Measurements from ENCODE around the gene TEK.

Gene TEK

GRCh38 chr9:27125936-27126335 lies 16.9 kb downstream of the TEK start:
- TF ChIP-seq TCF12 (IDR thresholded peaks at IDR 0.05; ENCODE audit: low read depth) (no peak), RAD21 (IDR thresholded peaks at IDR 0.05; ENCODE audit: low read depth) (no peak), MAX (IDR thresholded peaks at IDR 0.05) (no peak), TEAD4 (IDR thresholded peaks at IDR 0.05) (no peak), CEBPB (IDR thresholded peaks at IDR 0.05) (no peak), EGR1 (IDR thresholded peaks at IDR 0.05) (no peak), USF1 (IDR thresholded peaks at IDR 0.05) (no peak), NFIC (IDR thresholded peaks at IDR 0.05) (no peak), FOXM1 (IDR thresholded peaks at IDR 0.05; ENCODE audit: borderline replicate concordance, low read depth) (no peak), EP300 (IDR thresholded peaks at IDR 0.05; ENCODE audit: borderline replicate concordance) (no peak), ZBTB7A (IDR thresholded peaks at IDR 0.05; ENCODE audit: low read depth) (no peak), CREB1 (IDR thresholded peaks at IDR 0.05; ENCODE audit: low read depth) (no peak), REST (IDR thresholded peaks at IDR 0.05; ENCODE audit: low read depth) (no peak), TAF1 (IDR thresholded peaks at IDR 0.05; ENCODE audit: low read depth) (no peak), YY1 (IDR thresholded peaks at IDR 0.05; ENCODE audit: low read depth) (no peak)

GRCh38 chr9:27126670-27127069 lies 17.6 kb downstream of the TEK start:
- TF ChIP-seq RAD21 (IDR thresholded peaks at IDR 0.05; ENCODE audit: low read depth) (no peak), CEBPB (IDR thresholded peaks at IDR 0.05) (no peak), YY1 (IDR thresholded peaks at IDR 0.05; ENCODE audit: low read depth) (no peak), CREB1 (IDR thresholded peaks at IDR 0.05; ENCODE audit: low read depth) (no peak), FOXM1 (IDR thresholded peaks at IDR 0.05; ENCODE audit: borderline replicate concordance, low read depth) (no peak), TCF12 (IDR thresholded peaks at IDR 0.05; ENCODE audit: low read depth) (no peak), REST (IDR thresholded peaks at IDR 0.05; ENCODE audit: low read depth) (no peak), MAX (IDR thresholded peaks at IDR 0.05) (no peak), EGR1 (IDR thresholded peaks at IDR 0.05) (no peak), NFIC (IDR thresholded peaks at IDR 0.05) (no peak), TEAD4 (IDR thresholded peaks at IDR 0.05) (no peak), USF1 (IDR thresholded peaks at IDR 0.05) (no peak), EP300 (IDR thresholded peaks at IDR 0.05; ENCODE audit: borderline replicate concordance) (no peak), TAF1 (IDR thresholded peaks at IDR 0.05; ENCODE audit: low read depth) (no peak), ZBTB7A (IDR thresholded peaks at IDR 0.05; ENCODE audit: low read depth) (no peak)

GRCh38 chr9:27129221-27129620 lies 20.2 kb downstream of the TEK start:
- TF ChIP-seq ZBTB7A (IDR thresholded peaks at IDR 0.05; ENCODE audit: low read depth) = no peak
- no peak for TF ChIP-seq CEBPB (IDR thresholded peaks at IDR 0.05)
- no peak for TF ChIP-seq TEAD4 (IDR thresholded peaks at IDR 0.05)
- TF ChIP-seq EGR1 (IDR thresholded peaks at IDR 0.05) = no peak
- TF ChIP-seq YY1 (IDR thresholded peaks at IDR 0.05; ENCODE audit: low read depth) = no peak
- no peak for TF ChIP-seq CREB1 (IDR thresholded peaks at IDR 0.05; ENCODE audit: low read depth)

GRCh38 chr9:27131731-27132130 lies 22.7 kb downstream of the TEK start:
- TF ChIP-seq MAX (IDR thresholded peaks at IDR 0.05) (no peak), CREB1 (IDR thresholded peaks at IDR 0.05; ENCODE audit: low read depth) (no peak), RAD21 (IDR thresholded peaks at IDR 0.05; ENCODE audit: low read depth) (no peak), TAF1 (IDR thresholded peaks at IDR 0.05; ENCODE audit: low read depth) (no peak), USF1 (IDR thresholded peaks at IDR 0.05) (no peak), ZBTB7A (IDR thresholded peaks at IDR 0.05; ENCODE audit: low read depth) (no peak), TCF12 (IDR thresholded peaks at IDR 0.05; ENCODE audit: low read depth) (no peak), CEBPB (IDR thresholded peaks at IDR 0.05) (no peak), FOXM1 (IDR thresholded peaks at IDR 0.05; ENCODE audit: borderline replicate concordance, low read depth) (no peak), REST (IDR thresholded peaks at IDR 0.05; ENCODE audit: low read depth) (no peak), TEAD4 (IDR thresholded peaks at IDR 0.05) (no peak), NFIC (IDR thresholded peaks at IDR 0.05) (no peak), EP300 (IDR thresholded peaks at IDR 0.05; ENCODE audit: borderline replicate concordance) (no peak), YY1 (IDR thresholded peaks at IDR 0.05; ENCODE audit: low read depth) (no peak), EGR1 (IDR thresholded peaks at IDR 0.05) (no peak)

All from Ishikawa (cell line).